Left renal cortex interstitium (tissue), 4 donors: ENCODE data around the gene ATP2B2. TPM values are rescaled to one million over a fixed set of nuclear protein-coding genes. Genes with fewer than 3 reads are reported as not detected.

Experiments used
- DNase-seq, 4 donors: peaks; one replicate each; pipeline ENCODE4 v3.0.0-alpha.2; 2013; ENCODE audit warnings: low read depth in 4 of 4, low spot score in 2 of 4, missing footprints in 1 of 4
- polyA plus RNA-seq, 4 donors: library from polyadenylated mRNA; unstranded; fragments of 120-200 nt; gene quantifications; one replicate each; pipeline ENCODE4 v1.2.1, GENCODE V29; 2013; ENCODE audit not compliant: insufficient read length in 4 of 4

ATP2B2 gene
- polyA plus RNA-seq, 4 donors, result 0.33 to 0.65 (median 0.52) TPM

- no peak for DNase-seq
Observed at GRCh38 chr3:10496121-10496863, 9.1 kb downstream of the ATP2B2 start.

GRCh38 chr3:10495614-10496013, 9.8 kb downstream of the ATP2B2 start:
- no peak for DNase-seq

DNA sequence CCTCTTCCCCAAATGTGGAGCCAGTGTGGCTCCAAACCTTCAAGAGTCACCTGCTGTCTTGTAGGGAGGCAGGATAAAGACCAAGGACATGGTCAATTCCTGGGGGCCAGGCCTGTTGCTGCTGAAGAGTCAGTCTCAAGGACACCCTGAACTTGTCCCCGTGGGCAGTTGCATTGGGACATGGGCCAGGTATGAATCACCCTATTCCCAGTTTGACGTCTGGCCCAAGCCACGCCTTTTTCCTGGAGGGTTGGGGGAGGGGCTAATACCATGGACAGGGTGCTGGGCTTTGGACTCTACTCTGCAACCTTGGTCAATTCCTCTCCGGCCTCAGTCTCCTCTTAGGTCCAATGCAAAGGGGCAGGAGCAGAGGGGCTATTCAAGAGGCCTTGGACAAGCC, 10.4 kb downstream of the ATP2B2 start:
- no peak for DNase-seq

DNA sequence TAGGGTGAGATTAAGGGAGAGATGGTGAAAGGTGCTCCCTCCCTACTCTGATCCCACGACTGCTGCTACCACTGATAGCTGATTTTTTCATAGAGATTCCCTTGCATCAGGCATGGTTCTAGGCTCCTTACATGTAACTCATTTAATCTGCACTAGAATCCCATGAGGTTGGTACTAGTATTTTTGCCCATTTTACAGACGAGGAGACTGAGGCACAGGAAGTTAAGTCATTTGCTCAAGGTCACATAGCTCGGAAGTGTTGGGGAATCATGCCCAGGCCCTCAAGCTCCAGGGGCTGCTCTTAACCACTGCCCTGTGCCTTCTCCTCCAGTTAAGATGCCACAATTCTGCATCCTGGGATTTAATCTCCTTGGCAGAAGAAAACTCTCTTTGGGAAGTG, 11.2 kb downstream of the ATP2B2 start:
- DNase-seq, result no peak

DNA sequence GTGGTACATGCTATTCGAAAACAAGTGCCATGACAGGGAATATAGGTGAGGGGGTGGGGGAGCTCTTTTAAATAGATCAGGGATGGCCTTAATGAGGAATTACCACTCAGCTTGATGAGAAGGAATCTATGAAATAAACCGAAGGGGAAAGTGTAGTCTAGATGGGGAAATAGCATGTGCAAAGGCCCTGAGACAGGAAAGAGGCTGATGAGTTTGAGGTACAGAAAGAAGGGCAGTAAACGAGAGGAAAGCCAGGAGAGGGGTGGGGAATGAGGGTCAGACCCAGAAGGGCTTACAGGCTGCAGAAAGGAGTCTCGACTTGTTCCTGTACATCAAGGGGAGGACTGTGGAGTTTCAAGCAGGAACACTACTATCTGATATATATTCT, 12.2 kb downstream of the ATP2B2 start:
- DNase-seq, result no peak

DNA sequence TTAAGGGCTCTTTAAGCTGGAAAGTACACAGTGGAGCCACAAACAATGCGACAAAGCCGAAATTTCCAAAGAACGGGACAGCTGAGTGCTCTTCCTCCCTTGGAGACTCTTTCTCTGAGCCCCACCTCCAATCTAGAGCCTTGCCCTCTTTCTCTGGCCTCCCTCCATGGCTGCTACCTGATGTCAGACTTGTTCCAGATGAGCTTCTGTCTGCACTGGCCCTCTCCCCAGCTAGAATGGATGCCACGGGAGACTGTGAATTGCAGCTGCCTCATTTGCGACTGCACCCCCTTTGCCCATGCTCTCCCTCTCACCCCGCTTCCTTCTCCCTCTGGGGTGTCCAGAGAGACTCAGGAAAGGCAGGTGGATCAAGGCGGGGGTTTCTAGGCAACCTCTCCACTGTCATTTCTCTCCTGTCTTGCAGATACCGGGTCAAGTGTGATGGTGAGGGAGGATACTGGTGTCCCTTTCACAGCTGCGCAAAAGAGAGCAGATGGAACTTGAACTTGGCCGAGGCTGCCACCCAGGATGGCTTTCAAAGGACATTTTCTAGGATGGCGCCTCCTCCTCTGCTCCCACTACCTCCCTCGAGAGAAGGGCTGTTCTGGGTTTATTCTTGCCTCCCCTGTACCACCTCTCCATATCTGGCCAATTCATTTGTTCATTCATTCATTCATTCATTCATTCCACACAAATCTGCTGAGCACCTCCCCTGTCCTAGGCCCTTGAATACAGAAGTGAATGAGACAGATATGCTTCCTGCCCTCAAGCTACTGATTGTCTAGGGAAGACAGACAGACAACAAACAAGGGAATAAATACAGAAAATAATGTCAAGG, 12.8 kb downstream of the ATP2B2 start:
- DNase-seq, result peak in 1 of 4 donors; percentile 4

DNA sequence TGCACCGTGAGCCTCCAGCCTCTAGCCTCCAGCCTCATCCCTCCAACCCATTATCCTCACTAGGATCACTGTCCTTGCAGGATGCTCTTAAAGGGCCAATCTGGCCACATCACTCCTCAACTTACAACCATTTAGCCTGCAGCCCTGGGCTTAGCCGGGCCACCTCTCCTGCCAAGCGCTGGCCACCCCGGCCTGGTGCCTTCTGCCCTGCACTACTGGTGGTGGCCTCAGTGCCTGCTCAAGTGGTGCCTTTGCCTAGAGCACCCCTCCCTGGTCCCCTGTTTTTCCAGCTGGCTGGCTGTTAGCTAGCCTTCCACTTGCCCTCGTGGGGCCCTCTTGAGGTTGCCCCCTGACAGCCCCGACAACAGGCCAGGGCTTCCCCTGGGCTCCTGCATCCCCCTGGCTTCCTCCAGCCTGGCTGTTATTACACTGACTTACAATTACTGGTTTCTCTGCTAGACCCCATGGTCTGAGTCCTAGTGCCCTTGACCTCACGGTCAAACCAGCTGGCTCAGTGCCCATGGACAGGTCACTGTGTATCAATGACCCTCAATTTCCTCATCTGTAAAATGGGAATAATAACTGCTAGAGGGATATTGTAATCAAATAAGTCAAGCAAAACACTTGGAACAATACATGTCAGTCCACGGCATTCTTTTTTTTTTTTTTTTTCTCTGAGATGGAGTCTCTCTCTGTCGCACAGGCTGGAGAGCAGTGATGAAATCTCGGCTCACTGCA, 15.5 kb downstream of the ATP2B2 start:
- DNase-seq, result no peak

DNA sequence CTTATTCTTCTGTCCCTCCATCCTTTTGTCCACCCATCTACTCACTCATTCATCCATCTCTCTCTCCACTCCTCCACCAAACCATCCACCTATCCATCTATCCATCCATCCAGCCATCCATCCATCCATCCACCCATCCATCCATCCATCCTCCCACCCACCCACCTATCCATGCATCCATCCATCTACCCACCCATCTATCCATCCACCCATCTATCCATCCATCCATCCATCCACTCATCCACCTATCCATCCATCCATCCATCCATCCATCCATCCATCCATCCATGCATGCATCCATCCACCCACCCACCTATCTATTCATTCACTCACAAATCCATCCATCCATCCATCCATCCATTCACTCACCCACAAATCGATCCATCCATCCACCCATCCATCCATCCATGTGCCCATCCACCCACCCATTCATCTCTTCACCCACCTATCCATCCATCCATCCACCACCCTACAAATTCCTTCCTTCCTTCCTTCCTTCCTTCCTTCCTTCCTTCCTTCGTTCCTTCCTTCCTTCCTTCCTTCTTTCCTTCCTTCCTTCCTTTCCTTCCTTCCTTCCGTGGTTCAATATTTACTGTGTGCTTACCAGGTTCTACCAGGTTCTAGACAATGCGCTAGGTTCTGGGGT, 17.3 kb downstream of the ATP2B2 start:
- DNase-seq, result no peak

- DNase-seq, result no peak
Observed at GRCh38 chr3:10485806-10486205, 19.6 kb downstream of the ATP2B2 start.

- no peak for DNase-seq
Observed at GRCh38 chr3:10485380-10485779, 20.0 kb downstream of the ATP2B2 start.

DNA sequence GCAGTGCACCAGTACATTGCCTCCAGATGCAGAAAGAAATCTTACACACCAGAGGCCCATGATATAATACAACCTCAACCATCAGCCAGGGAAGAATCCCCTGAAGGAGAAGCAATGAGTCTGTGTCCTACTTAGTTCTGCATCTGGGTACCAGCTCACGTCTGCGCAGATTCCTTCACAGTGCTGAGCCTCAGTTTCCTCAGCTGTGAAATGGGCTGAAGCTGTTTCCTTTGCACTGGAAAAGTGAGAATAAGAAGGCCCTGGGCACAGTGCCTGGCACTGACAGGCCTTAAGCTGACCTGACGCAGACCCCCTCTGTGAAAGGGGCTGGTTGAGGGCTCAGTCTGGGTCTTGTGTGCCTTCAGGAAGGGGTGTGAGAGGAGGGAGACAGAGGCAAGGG, 20.7 kb downstream of the ATP2B2 start:
- no peak for DNase-seq

DNA sequence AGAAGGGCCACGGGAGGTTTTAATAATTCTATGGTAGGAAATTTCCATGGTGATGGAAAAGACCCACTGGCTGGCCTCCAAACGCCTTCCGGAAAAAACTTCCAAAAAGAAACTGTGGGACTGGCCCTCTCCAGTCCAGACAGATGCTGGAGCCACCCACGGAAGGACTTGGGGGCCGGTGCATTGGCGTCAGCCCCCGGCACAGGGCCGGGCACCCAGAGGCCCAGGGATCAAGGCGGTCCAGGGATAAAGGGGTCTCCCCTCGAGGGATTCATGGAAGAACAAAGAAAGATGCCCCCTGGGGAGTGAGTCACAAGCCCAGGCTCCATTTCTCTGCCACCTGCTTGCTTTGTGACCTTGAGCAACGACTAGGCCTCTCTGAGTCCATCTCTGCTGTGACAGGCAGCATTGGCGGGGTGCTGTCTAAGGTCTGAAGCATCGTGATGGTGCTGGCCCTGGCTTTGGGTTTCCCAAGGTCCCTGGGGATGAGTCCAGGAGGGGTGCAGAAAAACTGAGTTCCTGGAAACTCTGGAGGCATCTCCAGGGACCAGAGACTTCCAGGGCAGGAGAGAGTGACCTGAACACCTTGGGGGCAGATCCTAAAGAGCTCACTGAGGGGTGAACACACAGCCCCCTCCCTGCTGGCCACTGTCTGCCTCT, 21.6 kb downstream of the ATP2B2 start:
- DNase-seq, result no peak

GRCh38 chr3:10483364-10483675, 22.1 kb downstream of the ATP2B2 start:
- no peak for DNase-seq

DNA sequence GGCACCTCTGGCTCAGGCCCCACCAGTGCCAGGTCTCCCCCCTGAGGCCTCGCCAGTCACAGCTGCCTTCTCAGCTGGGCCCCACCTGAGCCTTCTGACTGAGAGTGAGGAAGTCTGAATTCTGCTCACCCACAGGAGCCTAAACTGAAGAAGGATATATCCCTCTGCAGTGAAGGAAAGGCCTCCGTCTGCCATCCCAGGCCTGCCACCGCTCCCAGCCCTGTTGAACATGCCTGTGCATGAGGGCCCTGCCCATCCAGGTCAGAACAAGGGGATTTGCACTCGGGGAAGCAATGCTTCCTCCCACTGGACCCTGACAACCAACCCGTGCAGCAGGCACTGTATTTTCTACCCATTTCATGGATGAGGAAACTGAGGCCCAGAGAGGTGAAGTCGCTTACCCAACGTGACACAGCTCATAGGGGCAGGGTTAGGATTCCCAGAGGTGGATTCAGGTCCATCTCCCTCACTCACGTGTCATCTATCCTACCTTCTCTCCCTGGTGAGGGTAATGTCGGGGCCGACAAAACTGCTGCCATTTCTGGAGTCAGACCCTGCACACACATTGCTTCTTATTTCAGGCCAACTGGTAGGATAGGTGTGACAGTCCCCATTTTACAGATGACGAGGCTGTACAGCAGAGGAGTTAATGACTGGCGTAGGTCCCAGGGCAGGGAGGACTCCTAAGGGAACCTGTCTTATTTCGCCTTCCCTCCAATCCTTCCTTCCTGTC, 22.6 kb downstream of the ATP2B2 start:
- DNase-seq, result no peak

DNA sequence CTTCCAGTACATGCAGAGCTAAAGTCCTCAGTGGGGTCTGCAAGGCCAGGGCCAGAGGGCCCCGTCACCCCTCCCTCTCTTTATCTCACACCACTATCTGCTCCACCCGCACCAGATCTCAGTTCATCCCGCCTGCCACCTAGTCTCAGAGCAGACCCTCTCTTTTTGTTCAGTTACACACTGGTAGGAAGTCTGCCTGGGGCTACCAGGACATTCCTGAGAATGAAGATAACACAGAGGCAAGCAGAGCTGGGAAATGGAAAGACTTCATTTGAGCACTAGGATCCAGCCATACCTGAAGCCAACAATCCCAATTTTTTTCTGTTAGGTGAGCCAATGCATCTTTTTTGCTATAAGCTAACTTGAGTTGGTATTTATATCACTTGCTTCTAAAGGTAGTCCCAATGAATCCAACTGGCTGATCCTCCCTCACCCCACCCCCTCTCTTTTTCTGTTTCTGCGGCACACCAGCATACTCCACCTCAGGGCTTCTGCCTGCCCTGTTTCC, 24.5 kb downstream of the ATP2B2 start:
- no peak for DNase-seq

GRCh38 chr3:10479311-10479710, 26.1 kb downstream of the ATP2B2 start:
- no peak for DNase-seq

- DNase-seq, result no peak
Observed at GRCh38 chr3:10475983-10476382, 29.4 kb downstream of the ATP2B2 start.

- DNase-seq, result no peak
Observed at GRCh38 chr3:10474847-10475246, 30.5 kb downstream of the ATP2B2 start.

- no peak for DNase-seq
Observed at GRCh38 chr3:10474275-10474646, 31.1 kb downstream of the ATP2B2 start.
